HuH-7.5 (cell line): ENCODE data around the gene TCIRG1.

Experiments used
- DNase-seq: peaks from one replicate; pipeline ENCODE4 v3.0.0; 2011; ENCODE audit warnings: low spot score

TCIRG1 gene

GRCh38 chr11:68017980-68018729 is 20.7 kb upstream of the TCIRG1 start:
- DNase-seq: no peak

DNA sequence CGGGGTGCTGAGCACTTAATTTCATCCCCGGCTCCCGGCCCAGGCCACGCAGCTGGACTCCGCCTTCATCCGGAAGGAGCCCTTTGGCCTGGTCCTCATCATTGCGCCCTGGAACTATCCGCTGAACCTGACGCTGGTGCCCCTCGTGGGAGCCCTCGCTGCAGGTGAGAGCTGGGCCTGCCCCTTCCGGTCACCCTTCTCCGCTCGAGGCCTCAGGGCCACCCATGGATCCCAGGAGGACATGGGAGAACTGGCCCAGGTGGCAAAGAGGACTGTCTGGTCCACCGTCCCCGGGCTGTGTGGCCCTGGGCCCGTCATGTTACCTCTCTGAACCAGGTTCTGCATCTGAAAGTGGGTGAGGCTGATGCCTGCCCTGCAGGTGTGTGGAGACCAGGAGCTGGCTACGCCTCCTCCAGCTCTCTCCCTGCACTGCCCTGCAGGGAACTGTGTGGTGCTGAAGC is 20.1 kb upstream of the TCIRG1 start:
- no peak for DNase-seq

GRCh38 chr11:68019486-68019885 is 19.3 kb upstream of the TCIRG1 start:
- no peak for DNase-seq

GRCh38 chr11:68020575-68020974 is 18.2 kb upstream of the TCIRG1 start:
- DNase-seq: peak; percentile 95

GRCh38 chr11:68021167-68021787 is 17.5 kb upstream of the TCIRG1 start:
- DNase-seq: no peak

DNA sequence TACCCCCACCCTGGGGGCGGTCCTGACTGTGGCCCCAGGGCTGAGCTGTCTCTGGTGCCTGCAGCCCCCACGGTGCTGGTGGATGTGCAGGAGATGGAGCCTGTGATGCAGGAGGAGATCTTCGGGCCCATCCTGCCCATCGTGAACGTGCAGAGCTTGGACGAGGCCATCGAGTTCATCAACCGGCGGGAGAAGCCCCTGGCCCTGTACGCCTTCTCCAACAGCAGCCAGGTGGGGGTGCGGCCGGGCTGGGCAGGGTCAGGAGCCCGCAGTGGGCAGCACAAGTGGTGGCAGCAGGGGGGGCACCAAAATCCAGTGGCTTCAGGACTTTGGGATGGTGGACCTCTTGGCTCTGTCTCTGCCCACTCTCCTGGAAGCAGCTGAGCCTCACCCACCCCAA is 16.3 kb upstream of the TCIRG1 start:
- DNase-seq: no peak

- DNase-seq: no peak
Measured at GRCh38 chr11:68024508-68024907, 14.3 kb upstream of the TCIRG1 start.

GRCh38 chr11:68025047-68025446 is 13.8 kb upstream of the TCIRG1 start:
- DNase-seq: peak; percentile 92

- DNase-seq: no peak
Measured at GRCh38 chr11:68026391-68027105, 12.3 kb upstream of the TCIRG1 start.

DNA sequence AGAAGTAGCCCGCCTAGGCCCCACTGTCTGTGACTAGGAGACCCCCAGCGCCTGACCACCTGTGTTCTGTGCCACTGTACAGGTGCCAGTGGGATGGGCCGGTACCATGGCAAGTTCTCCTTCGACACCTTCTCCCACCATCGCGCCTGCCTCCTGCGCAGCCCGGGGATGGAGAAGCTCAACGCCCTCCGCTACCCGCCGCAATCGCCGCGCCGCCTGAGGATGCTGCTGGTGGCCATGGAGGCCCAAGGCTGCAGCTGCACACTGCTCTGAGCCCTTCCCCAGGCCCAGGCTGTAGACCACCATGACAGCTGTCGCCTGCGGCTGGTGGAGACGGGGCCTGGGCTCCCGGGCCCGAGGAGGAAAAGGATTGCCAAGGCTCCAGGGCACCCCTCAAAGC is 11.2 kb upstream of the TCIRG1 start:
- no peak for DNase-seq

DNA sequence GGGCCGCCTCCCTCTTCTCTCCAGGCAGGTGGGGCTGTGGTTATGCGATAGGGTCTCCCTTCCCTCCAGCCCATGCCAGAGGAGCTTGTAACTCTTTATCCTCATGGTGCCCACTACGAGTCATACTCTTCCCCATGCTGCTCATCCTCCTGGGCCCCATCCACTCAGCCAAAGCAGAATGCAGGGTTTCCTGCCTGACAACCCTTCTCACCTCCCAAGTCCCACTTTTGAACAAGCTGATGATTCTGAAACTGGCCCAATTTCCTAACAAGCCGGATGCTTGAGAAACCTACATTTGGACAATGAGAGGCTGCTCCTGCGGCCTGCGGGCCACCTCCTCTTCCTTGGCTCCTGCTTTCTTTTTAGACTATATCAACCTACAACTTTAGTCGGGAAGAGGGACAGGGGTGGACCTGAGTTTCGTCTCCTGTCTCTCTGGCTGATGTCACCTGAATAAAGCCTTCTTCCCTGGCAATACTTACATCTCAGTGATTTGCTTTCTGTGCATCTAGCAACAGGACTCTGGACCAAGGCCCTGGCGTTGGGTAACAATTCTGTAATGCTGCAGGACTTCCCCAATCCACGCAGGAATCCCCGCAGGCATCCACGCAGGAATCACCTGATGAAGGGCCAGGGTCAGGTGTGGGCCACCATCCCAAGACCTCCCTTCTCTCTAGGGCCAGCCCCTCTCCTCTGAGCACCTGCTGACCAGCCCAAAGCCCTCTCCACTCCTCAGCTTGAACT is 9.9 kb upstream of the TCIRG1 start:
- DNase-seq: no peak

GRCh38 chr11:68030318-68031143 is 8.3 kb upstream of the TCIRG1 start, which contains the start of gene NDUFS8:
Gene NDUFS8, plus strand, starts transcription at chr11:68030681. Its CDS starts 1,471 bp downstream, at chr11:68032152.
- peak; percentile 100 for DNase-seq

DNA sequence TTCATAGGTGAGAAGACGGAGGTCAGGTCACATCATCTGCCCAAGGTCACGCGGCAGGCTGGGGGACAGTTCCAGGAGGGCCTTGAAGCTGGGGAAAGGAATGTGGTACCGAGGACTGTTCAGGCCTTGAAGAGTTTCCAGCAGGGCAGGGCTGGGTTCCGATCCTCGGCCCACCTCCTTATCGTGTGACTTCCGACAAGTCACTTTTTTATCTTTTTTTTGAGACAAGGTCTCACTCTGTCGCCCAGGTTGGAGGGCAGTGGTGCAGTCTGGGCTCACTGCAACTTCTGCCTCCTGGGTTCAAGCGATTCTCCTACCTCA is 7.7 kb upstream of the TCIRG1 start:
- peak; percentile 80 for DNase-seq

GRCh38 chr11:68032003-68032402 is 6.8 kb upstream of the TCIRG1 start:
- DNase-seq: no peak

DNA sequence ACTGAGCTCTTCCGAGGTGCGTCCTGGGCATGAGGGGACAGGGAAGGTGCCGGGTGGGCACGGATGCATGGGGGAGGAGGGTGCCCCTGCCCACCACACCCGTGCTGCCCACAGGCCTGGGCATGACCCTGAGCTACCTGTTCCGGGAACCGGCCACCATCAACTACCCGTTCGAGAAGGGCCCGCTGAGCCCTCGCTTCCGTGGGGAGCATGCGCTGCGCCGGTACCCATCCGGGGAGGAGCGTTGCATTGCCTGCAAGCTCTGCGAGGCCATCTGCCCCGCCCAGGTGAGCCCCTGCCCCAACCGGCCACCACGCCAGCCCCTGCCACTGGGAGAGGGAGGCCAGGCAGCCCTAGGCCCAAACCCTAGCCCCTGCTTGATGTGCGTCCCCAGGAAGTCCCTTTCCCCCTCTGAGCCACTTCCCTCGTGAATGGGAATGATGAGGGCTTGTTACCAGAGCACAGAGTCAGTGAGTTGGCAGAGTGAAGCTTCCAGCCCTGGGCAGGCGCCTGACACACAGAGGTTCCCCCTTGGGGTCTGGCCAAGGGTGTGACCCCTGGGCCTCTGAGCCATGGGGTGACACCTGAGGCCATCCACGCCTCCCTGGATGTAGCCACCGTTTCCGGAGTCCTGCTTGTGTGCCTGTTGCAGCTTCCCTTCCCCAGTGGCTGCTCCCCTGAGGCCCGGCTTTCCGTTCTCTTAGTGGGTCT is 5.7 kb upstream of the TCIRG1 start:
- DNase-seq: no peak

DNA sequence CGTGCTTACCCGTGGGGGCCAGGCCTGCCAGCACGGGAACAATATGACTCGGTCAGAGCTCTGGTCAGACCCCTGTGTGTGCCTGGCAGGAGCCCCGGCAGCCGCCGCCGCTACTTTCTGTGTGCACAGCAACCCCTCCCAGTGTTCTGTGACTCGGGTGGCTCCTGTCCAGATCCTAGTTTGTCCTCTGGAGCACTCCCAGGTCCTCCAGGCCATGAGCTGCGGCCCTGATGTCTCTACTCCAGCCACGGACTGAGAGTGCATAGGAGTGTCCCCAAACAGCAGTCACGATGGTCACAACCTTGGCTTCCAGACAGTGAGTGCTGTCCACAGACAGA is 5.1 kb upstream of the TCIRG1 start:
- no peak for DNase-seq

DNA sequence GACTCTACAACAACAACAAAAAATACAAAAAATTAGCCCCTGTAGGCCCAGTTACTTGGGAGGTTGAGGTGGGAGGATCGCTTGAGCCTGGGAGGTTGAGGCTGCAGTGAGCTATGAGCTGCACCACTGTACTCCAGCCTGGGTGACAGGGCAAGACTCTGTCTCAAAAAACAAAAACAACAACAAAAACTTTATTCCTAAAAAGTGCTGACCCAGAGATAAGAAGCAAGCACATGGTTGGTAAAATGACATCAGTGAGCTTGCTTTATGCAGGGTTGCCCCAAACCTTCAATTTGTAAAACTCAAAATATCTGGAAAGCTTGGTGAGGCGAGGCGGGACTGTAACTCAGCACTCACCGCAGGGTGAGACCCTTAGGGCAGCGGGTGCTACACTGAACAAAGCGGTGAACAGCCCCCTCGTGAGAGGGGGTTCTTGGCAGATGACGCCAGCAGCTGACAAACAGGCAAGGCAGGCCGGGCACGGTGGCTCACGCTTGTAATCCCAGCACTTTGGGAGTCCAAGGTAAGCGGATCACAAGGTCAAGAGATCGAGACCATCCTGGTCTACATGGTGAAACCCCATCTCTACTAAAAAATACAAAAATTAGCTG is 3.5 kb upstream of the TCIRG1 start:
- DNase-seq: no peak

- no peak for DNase-seq
Measured at GRCh38 chr11:68036141-68036716, 2.6 kb upstream of the TCIRG1 start.

GRCh38 chr11:68036717-68037239 is 2.0 kb upstream of the TCIRG1 start:
- DNase-seq: no peak
